K562 treated with DMSO at 1 percent for 12 hours (cell line): ENCODE measurements around the gene PAK3. TPM values are rescaled to one million over a fixed set of nuclear protein-coding genes. Genes with fewer than 3 reads are reported as not detected.

ENCODE experiments used
- total RNA-seq: library from RNA; unstranded; fragments of 300-600 nt; gene quantifications from 2 replicates; pipeline ENCODE4 v1.2.3, GENCODE V29; 2022; ENCODE audit not compliant: insufficient read depth

Gene PAK3
- not detected in 2 replicates for total RNA-seq

DNA sequence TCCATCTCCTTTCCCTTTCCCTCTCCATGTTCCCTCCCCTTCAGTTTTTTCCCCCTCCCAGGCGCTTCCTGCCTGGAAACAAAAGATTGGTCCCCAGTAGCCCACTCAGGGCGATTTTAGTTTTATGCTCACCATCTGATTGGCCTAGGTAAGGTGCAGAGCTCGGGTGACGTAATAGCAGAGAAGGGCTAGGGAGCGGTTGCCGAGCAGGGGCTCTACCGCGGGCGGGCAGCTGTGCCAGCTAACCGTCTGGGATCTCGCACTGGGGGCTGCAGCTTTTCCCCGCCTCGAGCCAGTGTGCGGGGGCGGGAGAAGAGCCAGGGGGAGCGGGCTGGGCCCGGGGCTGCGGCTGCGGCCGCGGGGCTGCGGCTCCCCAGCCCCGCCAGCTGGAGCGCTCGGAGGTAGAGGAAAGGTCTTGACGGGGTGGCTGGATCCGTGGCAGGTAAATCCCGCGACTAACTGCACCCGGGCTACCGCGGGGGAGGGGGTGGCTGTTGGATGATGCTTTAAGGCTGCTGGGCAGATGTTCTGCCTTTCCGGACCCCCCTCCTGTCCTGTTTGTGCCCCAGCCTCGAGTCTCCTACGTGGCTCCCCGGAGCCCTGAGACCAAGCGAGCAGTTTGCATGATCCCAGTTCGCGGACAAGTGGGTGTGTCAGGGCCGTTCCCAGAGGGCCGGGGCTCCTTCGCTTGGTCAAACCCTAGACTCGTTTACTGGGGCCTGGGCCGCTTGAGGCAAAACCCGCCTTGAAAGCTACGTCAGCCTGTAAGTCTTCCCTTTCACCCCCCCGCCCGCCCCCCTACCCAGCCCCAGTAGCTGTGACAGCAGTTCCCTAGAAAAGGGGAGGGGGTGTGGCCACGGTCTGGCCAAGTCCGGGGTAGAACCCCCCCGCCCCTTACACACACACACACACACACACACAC, at the start of gene PAK3:
TSS of gene PAK3 (plus strand) at position 218 of the 922 bp plus-strand sequence. CDS start 26,913 bp downstream, outside the sequence.

GRCh38 chrX:111270339-111270738, 174.3 kb downstream of the PAK3 start, which contains the start of gene CAPN6:
Gene CAPN6 (minus strand): TSS chrX:111270483. CDS start chrX:111263936, 6,547 bp downstream.

Other genes starting within 250 kb of the PAK3 start
- gene CAPN6, start 174.3 kb downstream of the PAK3 start, total RNA-seq: not detected in 2 replicates